ENCODE results near the gene TKTL1.
"Not testable (repeated sequence)": the region's sequence is repeated elsewhere in the genome, so short reads cannot be mapped to it uniquely, and the experiment has no call there.

Gene TKTL1

DNA sequence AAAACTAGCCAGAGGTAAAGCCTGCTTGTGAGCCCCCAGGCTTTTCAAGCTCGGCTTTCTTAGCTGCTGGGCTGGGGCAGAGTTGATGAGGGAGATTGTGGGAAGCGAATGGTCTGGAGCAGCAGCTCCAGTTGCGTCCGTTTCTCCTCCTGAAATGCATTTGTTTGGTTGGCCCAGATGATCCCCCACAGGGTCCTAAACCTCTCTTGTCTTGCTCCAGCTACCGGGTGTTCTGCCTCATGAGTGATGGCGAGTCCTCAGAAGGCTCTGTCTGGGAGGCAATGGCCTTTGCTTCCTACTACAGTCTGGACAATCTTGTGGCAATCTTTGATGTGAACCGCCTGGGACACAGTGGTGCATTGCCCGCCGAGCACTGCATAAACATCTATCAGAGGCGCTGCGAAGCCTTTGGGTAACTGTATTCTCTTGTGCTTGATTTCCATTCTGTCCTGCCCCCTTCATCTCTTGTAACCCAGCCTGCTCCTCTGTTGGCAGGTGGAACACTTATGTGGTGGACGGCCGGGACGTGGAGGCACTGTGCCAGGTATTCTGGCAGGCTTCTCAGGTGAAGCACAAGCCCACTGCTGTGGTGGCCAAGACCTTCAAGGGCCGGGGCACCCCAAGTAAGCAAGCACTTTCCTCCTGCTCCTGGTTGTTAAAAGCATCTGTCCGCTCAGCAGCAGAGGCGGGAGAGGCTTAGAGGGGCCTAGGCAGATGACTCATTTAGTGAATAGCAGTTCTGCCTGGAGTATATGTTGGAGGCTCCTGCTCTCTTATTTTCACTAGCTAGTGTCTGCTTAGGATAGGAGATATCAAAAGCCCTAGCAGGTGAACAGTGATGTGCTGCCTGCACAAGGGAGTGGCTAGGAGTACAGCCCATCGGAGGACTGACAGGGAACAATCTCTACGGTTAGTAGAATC lies 15.3 kb downstream of the TKTL1 start:
- no peak for DNase-seq

- no peak for DNase-seq
These were observed 16.5 kb downstream of the TKTL1 start for GRCh38 chrX:154312116-154312515.

DNA sequence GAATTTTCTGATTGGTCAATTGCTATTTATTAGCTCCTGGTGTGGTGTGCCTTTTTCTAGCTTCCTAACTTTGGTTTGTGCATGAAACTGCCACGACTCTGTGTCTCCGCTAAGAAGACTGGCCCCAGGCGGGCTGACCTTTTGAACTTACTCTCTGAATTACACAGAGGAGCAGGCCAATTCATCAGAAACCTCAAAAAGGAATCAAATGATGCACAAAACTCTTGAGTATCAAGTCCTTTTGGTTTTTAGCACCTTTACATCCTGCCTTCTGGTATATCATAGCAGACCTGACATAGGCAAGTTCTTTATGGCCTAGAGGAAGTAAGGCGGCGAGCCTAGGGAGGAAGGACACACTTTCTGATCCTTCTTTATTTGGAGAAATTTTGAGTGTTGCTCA lies 17.6 kb downstream of the TKTL1 start:
- no peak for DNase-seq

GRCh38 chrX:154315416-154315815 lies 19.8 kb downstream of the TKTL1 start:
- no peak for DNase-seq

- no peak for DNase-seq
These were observed 21.9 kb downstream of the TKTL1 start for GRCh38 chrX:154317391-154317995.

- DNase-seq: no peak
These were observed 24.8 kb downstream of the TKTL1 start for GRCh38 chrX:154320406-154320805.

DNA sequence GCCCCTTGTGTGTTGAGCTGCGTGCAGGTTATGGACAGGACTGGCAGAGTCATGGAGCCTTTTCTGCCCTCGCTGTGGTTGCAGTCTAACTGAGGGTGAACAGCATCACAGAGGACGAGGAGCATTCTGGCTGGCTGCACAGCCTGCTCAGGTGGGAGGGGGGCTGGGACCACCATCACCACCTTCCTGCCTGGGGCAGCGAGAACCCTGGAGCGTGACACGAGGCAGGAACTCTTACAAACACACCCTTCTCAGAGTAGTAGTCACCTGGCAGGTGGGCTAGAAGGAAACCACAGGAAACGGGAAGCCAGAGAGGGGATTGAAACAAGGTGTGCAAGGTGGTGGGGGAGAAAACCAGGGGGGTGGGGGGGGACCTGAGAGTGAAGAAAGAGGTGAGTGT lies 25.6 kb downstream of the TKTL1 start:
- DNase-seq: no peak

DNA sequence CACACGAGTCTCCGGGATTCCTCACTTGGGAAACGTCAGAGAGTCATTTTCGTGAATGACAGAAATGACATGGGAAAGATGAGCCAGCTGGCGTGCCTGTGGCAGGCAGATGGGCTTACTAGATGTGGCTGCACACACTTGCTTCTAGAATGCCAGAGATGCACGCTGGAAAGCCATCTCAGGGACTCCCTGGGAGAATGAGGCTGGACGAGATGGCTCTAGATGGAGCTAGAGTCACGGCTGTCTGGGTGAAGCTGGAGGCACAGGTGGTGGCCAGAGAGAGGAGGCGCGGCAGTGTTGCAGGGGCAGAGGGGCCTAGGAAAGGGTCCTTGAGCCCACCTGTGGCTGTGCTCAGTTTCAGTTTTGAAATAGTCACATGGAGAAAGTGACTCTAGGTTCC lies 26.0 kb downstream of the TKTL1 start:
- no peak for DNase-seq

DNA sequence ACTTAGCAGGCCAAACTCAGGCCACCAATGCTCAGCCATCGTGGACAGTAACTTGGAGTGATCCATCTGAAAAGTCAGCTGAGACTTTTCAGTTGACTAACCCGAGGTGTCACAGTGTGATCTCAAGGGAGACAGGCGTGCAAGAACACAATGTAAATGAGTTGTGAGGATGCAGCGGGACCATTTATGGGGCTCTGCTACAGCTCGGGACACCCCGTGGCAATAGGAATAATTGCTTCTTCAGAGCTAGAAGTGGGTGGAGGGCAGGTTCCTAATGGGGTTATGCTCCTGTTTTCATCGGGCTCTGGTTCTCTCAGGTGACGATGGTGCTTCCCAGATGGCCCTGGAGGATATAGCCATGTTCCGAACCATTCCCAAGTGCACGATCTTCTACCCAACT lies 27.3 kb downstream of the TKTL1 start:
- DNase-seq: no peak

- no peak for DNase-seq
These were observed 27.9 kb downstream of the TKTL1 start for GRCh38 chrX:154323537-154323936.

DNA sequence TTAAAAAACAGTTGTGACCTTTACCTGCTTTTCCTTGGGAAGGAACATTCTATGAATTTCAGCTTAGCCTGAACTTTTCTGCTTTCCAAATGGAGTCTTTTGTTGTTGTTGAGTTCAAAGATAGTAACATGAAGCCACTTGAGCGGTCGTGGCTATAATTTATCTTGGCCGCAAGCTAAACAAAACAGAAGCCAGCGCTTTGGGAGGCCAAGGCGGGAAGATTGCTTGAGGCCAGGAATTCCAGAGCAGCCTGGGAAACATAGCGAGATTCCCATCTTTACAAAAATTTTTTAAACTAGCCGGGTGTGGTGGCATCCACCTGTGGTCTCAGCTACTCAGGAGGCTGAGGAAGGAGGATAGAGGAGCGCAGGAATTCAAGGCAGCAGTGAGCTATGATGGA lies 29.9 kb downstream of the TKTL1 start:
- no peak for DNase-seq

DNA sequence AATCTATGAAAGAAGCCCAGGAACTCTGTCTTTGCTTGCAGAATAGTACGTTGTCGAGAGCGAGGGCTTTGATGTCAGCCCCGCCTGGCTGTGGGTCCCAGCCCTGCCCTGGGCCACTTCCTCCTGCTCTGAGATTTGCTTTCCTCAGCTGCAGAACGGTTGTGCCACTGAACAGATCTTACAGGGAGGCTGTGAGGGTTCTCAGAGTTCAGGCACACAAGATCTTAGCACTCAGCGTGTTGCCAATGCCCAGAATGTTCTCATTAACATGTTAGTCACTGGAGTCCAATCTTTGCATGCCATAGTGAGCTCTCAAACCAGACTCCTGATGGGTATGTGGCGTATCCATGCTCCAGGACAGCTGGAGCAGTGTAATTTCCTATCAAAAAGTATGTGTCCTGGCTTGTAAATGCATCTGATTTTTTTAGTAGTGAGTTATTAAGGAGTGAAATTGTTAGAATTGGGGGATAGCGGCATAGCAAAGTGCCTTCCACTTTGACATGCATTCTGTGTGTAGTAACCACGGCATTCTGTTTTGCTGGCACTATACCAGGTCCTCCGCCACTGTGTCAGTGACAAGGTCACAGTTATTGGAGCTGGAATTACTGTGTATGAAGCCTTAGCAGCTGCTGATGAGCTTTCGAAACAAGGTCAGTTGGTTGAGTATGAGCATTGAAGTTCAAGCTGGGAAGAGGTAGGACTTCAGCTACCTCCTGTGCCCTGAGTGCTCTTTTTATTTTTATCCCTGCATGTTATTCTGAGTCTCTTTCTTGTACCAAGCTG lies 31.6 kb downstream of the TKTL1 start:
- no peak for DNase-seq

GRCh38 chrX:154328646-154329045 lies 33.1 kb downstream of the TKTL1 start:
- no peak for DNase-seq

DNA sequence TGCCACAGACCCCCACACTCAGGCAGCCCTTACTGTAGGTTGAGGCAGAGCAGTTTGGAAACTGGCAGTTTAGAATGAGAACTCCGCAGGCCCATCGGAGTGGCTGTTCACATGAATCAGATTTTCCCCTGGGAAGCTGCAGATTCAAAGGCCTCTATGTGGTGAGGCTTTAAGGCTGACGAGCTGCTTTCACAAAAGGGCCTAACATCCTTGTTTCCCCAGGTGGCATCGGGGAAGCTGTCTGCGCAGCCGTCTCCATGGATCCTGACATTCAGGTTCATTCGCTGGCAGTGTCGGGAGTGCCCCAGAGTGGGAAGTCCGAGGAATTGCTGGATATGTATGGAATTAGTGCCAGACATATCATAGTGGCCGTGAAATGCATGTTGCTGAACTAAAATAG lies 33.7 kb downstream of the TKTL1 start:
- DNase-seq: no peak

DNA sequence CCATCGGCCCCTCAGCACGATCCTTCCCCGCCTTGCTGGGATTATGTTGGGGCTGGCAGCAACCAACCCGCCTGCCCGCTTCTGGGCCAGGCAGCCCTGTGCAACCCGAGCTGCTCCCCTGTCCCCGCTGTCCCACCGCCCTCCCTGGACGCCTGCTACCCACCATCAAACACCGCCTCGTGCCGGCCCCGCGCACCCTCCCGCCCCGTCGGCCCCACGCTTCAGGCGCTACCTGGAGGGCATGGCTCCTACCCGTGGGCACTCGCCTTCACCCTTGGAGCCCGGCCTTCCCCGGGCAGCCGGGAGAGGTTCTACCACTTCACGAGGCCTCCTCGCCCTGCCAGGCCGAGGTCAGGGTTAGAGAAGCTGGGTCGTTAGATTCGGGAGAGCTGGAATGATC lies 37.0 kb downstream of the TKTL1 start:
- no peak for DNase-seq

DNA sequence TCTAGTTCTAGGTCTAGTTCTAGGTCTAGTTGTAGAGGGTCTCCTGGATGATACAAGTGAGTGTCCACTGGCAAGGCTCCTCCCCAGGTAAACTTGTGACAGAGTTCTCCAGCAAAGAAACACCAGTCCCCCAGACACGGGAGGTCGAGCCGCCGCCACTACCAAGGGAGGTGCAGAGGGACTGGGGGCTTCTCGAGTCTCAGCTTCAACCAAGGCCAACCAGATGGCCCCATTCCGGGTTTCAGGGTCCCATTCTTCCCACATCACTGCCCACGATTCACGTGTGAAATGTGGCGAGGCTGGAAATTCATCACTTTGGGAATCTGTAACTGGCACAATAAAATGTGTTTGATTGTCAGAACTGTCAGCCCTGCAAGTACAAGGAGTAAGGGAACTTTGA lies 37.5 kb downstream of the TKTL1 start:
- no peak for DNase-seq

- DNase-seq: no peak
These were observed 38.3 kb downstream of the TKTL1 start for GRCh38 chrX:154333837-154334271.

- no peak for DNase-seq
These were observed 38.9 kb downstream of the TKTL1 start for GRCh38 chrX:154334496-154334895.

GRCh38 chrX:154341399-154342298 lies 46.1 kb downstream of the TKTL1 start:
- not testable (repeated sequence) for DNase-seq

- not testable (repeated sequence) for DNase-seq
These were observed 47.5 kb downstream of the TKTL1 start for GRCh38 chrX:154343063-154343462.

DNA sequence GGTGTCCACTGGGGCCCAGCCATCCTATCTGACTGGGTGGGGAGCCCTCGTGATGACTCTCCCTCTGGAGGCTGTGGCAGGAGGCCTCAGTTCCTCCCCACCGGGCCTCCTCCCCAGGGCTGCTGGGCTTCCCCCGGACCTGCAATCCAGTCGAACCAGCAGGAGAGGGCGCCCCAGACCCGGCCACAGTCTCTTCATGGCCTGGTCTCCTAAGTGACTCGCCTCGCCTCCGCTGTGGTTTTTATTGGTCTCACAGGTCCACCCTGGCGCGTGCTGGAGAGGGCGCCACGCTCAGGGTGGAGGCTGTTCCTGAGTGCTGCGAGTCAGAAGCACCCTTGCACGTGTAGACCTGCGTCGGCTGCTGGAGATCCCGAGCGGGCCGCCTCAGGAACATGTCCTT lies 48.0 kb downstream of the TKTL1 start:
- DNase-seq: not testable (repeated sequence)

- DNase-seq: no peak
These were observed 52.5 kb downstream of the TKTL1 start for GRCh38 chrX:154348114-154348531.

Data from C1 segment of cervical spinal cord (tissue), 14 donors.